GM12878 (cell line): Measurements from ENCODE around the gene CCDC12. TPM values are rescaled to one million over a fixed set of nuclear protein-coding genes. Genes with fewer than 3 reads are reported as not detected.
A peak's percentile ranks its signal among the peaks of the same experiment; 100 is the strongest.

Source experiments
- ATAC-seq: fragments of 200-7000 bp; cut with Tn5 transposase; 3 replicates; pipeline ENCODE4 v1.9.1; 2020; ENCODE audit warnings: mild to moderate bottlenecking, moderate library complexity
- BruUV-seq: library from RNA; stranded (reverse); fragments of 400-500 nt; replicated peaks from 2 replicates; lab custom pipeline; 2021; lab: Mats Ljungman, UMichigan
- CTCF ChIA-PET: fragments of 300-600 bp; sonication (Branson Sonifier 250); formaldehyde crosslinking; extraction: SDS; loops from one replicate; lab custom pipeline; 2021; ENCODE audit warnings: inconsistent platforms; lab: Yijun Ruan, JAX
- POLR2A ChIA-PET: fragments of 350-600 bp; formaldehyde crosslinking; extraction: SDS; loops from one replicate; lab custom pipeline; 2021; ENCODE audit warnings: inconsistent platforms; lab: Charles Lee
- RAD21 ChIA-PET: fragments of 300-600 bp; sonication (Branson Sonifier 250); formaldehyde crosslinking; loops from one replicate; lab custom pipeline; 2023; ENCODE audit warnings: antibody characterized with exemption; ENCODE audit not compliant: unreplicated experiment; lab: Charles Lee
- SMC1A ChIA-PET: fragments of 300-600 bp; sonication (Branson Sonifier 250); formaldehyde crosslinking; loops from one replicate; lab custom pipeline; 2023; ENCODE audit not compliant: unreplicated experiment, uncharacterized antibody; lab: Charles Lee
- DNase-seq: peaks from one replicate; pipeline ENCODE4 v3.0.0-alpha.2; 2011; ENCODE audit warnings: low read depth, low spot score
- FAIRE-seq: peaks from 3 replicates; lab custom pipeline; 2011; peaks lifted over from hg19 to GRCh38; lab: Jason Lieb, UNC
- H2AFZ ChIP-seq: 2 replicates; pipeline ENCODE4 v1.6.0; 2011; ENCODE audit warnings: low read depth, low read length, control low read depth; ENCODE audit not compliant: control insufficient read depth
- H3K27ac ChIP-seq: 2 replicates; pipeline ENCODE4 v1.5.1; 2011; ENCODE audit warnings: control low read depth; ENCODE audit not compliant: control insufficient read depth, insufficient read depth
- H3K27me3 ChIP-seq, 2 experiments: replicated peaks in 1 of 2; 2 replicates each; pipeline versions ENCODE4 v1.6.0 to v1.6.1; 2011; ENCODE audit warnings: low read length in 1 of 2; ENCODE audit not compliant: control insufficient read depth in 2 of 2, insufficient read depth in 2 of 2
- H3K36me3 ChIP-seq, 2 experiments: 2 replicates each; pipeline ENCODE4 v1.5.1; 2011; ENCODE audit warnings: low read length in 1 of 2; ENCODE audit not compliant: control insufficient read depth in 2 of 2, insufficient read depth in 2 of 2
- H3K4me1 ChIP-seq: 2 replicates; pipeline ENCODE4 v1.6.1; 2011; ENCODE audit warnings: mild to moderate bottlenecking, low read length, moderate library complexity, mixed read lengths; ENCODE audit not compliant: control insufficient read depth, insufficient read depth
- H3K4me2 ChIP-seq: 2 replicates; pipeline ENCODE4 v1.6.0; 2011; ENCODE audit warnings: control low read depth; ENCODE audit not compliant: control insufficient read depth, insufficient read depth
- H3K4me3 ChIP-seq: fragments of 200-600 bp; sonication (generic); 2 replicates; pipeline ENCODE4 v1.5.1; 2016
- H3K79me2 ChIP-seq: 2 replicates; pipeline ENCODE4 v1.6.0; 2011; ENCODE audit warnings: low read length; ENCODE audit not compliant: control insufficient read depth, insufficient read depth
- H3K9ac ChIP-seq: 2 replicates; pipeline ENCODE4 v1.8.0; 2011; ENCODE audit warnings: low read length, control low read depth, mixed read lengths; ENCODE audit not compliant: control insufficient read depth, insufficient read depth
- H3K9me3 ChIP-seq: replicated peaks from 3 replicates; pipeline ENCODE4 v1.5.1; 2011; ENCODE audit warnings: mild to moderate bottlenecking, low read length; ENCODE audit not compliant: control insufficient read depth, insufficient read depth
- H4K20me1 ChIP-seq: 2 replicates; pipeline ENCODE4 v1.6.0; 2011; ENCODE audit not compliant: control insufficient read depth, insufficient read depth
- CBFB ChIP-seq: IDR thresholded peaks from 2 replicates; pipeline ENCODE4 v1.6.1; 2016; ENCODE audit warnings: antibody characterized with exemption, low read depth
- CREM ChIP-seq: IDR thresholded peaks from 2 replicates; pipeline ENCODE4 v1.6.1; 2014; ENCODE audit warnings: antibody characterized with exemption, low read depth
- FOXM1 ChIP-seq: IDR thresholded peaks from 2 replicates; pipeline ENCODE4 v1.6.1; 2012; ENCODE audit warnings: low read depth, mild to moderate bottlenecking, inconsistent platforms, low read length, moderate library complexity
- GABPA ChIP-seq: IDR thresholded peaks from 2 replicates; pipeline ENCODE4 v1.6.1; 2014; ENCODE audit warnings: antibody characterized with exemption, low read depth, mild to moderate bottlenecking, inconsistent platforms
- POLR2A ChIP-seq: IDR thresholded peaks from 2 replicates; pipeline ENCODE4 v1.6.1; 2011; ENCODE audit warnings: low read depth, mild to moderate bottlenecking, low read length
- YY1 ChIP-seq: IDR thresholded peaks from 2 replicates; pipeline ENCODE4 v1.6.1; 2011; ENCODE audit warnings: low read depth, mild to moderate bottlenecking, low read length
- ZNF274 ChIP-seq: IDR thresholded peaks from one replicate; pipeline ENCODE4 v1.8.0; 2011; ENCODE audit not compliant: insufficient read length, insufficient read depth
- ZSCAN29 ChIP-seq: fragments of 450-650 bp; IDR thresholded peaks from 2 replicates; pipeline ENCODE4 v1.6.1; 2017; ENCODE audit warnings: mild to moderate bottlenecking, moderate library complexity
- WGBS: methylation state at CpG from one replicate; pipeline ENCODE4 v1.1.6; 2016; ENCODE audit warnings: low lambda C conversion rate; ENCODE audit not compliant: insufficient replicate concordance, insufficient coverage; ENCODE audit errors: missing lambda C conversion rate; 5-methylcytosine and 5-hydroxymethylcytosine counted together
- in situ Hi-C: fragments of 300-500 bp; cut with MboI; formaldehyde crosslinking; loops from 9 replicates; pipeline ENCODE4 v1.14.3; 2018; ENCODE audit warnings: mixed read lengths
- intact Hi-C: fragments of 100-400 bp; cut with micrococcal nuclease; formaldehyde crosslinking; loops from one replicate; pipeline ENCODE4 v1.14.2; 2022; ENCODE audit not compliant: unreplicated experiment
- polyA plus RNA-seq, 11 experiments: library from polyadenylated mRNA; depleted of rRNA in 4 of 11; unstranded in 6 of 11; stranded (reverse) in 5 of 11; fragments of >200 nt; fragmentation: Nextera tagmentation in 4 of 11; fragmentation: Illumina TruSeq in 1 of 11; extraction: Ambion mirVana in 4 of 11; extraction: Trizol in 1 of 11; gene quantifications; 1 replicate in 1 of 11; 2 replicates in 10 of 11; pipeline versions ENCODE4 v1.2.1 to v1.2.3, GENCODE V29; 2011 to 2016; ENCODE audit warnings: inconsistent platforms in 2 of 11, missing spikeins in 2 of 11, low read depth in 1 of 11
- total RNA-seq, 4 experiments: library from RNA; depleted of rRNA in 3 of 4; stranded (reverse); fragments of >200 nt in 3 of 4; fragmentation: Illumina TruSeq in 1 of 4; extraction: Trizol in 1 of 4; gene quantifications; 2 replicates each; pipeline versions ENCODE4 v1.2.1 to v1.2.3, GENCODE V29; 2013 to 2021

CCDC12 gene
- total and polyA plus RNA-seq, 10 of the 15 experiments (the other 5 are each of a cell fraction or from before 2014, with no cell fraction given), result 9.2 to 91.4 (median 61.3) TPM

GRCh38 chr3:46914849-46915248 lies 61.7 kb downstream of the CCDC12 start:
- intact Hi-C loops, result no loop called here
- FAIRE-seq, result no peak
- no peak overlapping the region for H3K4me2 ChIP-seq
- POLR2A ChIA-PET, result interaction anchor here (1.1 to 1.2 kb wide), 2 partner anchors 58 to 67 kb away, joined by 3 to 8 read pairs; no protein-coding TSS in a partner anchor
- SMC1A ChIA-PET, result interaction anchor here (0.5 to 1.7 kb wide), 2 partner anchors 11 to 24 kb away, joined by 3 to 7 read pairs; no protein-coding TSS in a partner anchor
- no peak overlapping the region for H3K4me3 ChIP-seq
- H3K27me3 ChIP-seq, result no peaks in the 10 kb centered on the region
- no peak for TF ChIP-seq GABPA
- TF ChIP-seq FOXM1, result no peak
- TF ChIP-seq YY1, result no peak
- TF ChIP-seq ZNF274, result no peak
- no peak for TF ChIP-seq CREM
- TF ChIP-seq, all 136 proteins: peak for 0
- ChIA-PET RAD21 (interaction anchor here (1.7 kb wide), 1 partner anchor 83 kb away, joined by 4 read pairs; no protein-coding TSS in a partner anchor), CTCF (interaction anchor here (0.6 to 1.5 kb wide), 7 partner anchors 19 to 408 kb away, joined by 3 to 6 read pairs (median 3); no protein-coding TSS in a partner anchor)
- Histone ChIP-seq H3K9ac (no peak overlapping the region), H3K9me3 (peaks cover 15% of the 10 kb centered on the region; the same call in 2 of the 3 replicates), H2AFZ (no peak overlapping the region), H3K27ac (no peak overlapping the region), H3K4me1 (peaks cover 10% of the 10 kb centered on the region), H3K36me3 (peaks cover 2 to 31% of the 10 kb centered on the region in 2 experiments), H4K20me1 (no peaks in the 10 kb centered on the region), H3K79me2 (no peaks in the 10 kb centered on the region)
- in situ Hi-C loops, result no loop called here
- ATAC-seq, result no peak
- no peak for DNase-seq
- 99% methylated on average over 7 of the region's 7 CpGs for WGBS
- BruUV-seq, result no TSS peak

GRCh38 chr3:46913644-46914043 lies 62.9 kb downstream of the CCDC12 start:
- H3K79me2 ChIP-seq, result no peaks in the 10 kb centered on the region
- peak; percentile 31; the same call in 1 of the 2 replicates for TF ChIP-seq POLR2A
- TF ChIP-seq ZSCAN29, result no peak
- TF ChIP-seq CBFB, result no peak
- ChIA-PET CTCF (interaction anchor here (1.0 to 3.9 kb wide), 5 partner anchors 10 to 410 kb away, joined by 3 to 15 read pairs (median 4); no protein-coding TSS in a partner anchor), RAD21 (interaction anchor here (0.5 to 1.7 kb wide), 5 partner anchors 9 to 84 kb away, joined by 3 to 5 read pairs (median 3); no protein-coding TSS in a partner anchor), SMC1A (interaction anchor here (0.6 to 1.3 kb wide), 5 partner anchors 18 to 425 kb away, joined by 3 to 4 read pairs (median 3); no protein-coding TSS in a partner anchor), POLR2A (interaction anchor here (0.7 to 1.2 kb wide), 2 partner anchors 25 to 68 kb away, joined by 3 to 7 read pairs; no protein-coding TSS in a partner anchor)
- no peak overlapping the region for H3K4me2 ChIP-seq
- no peak overlapping the region for H3K9ac ChIP-seq
- WGBS, result 92% methylated on average over 8 of the region's 8 CpGs
- in situ Hi-C loops, result no loop called here
- FAIRE-seq (no peak), ATAC-seq (no peak), DNase-seq (no peak)
- peaks cover 9% of the 10 kb centered on the region; the same call in 2 of the 3 replicates for H3K9me3 ChIP-seq
- peaks cover 8% of the 10 kb centered on the region for H3K4me1 ChIP-seq
- H3K27ac ChIP-seq, result no peak overlapping the region
- H4K20me1 ChIP-seq, result no peaks in the 10 kb centered on the region
- no peaks in the 10 kb centered on the region for H3K27me3 ChIP-seq
- H2AFZ ChIP-seq, result no peak overlapping the region
- no TSS peak for BruUV-seq
- H3K36me3 ChIP-seq, result peaks cover 2 to 21% of the 10 kb centered on the region in 2 experiments
- intact Hi-C loops, result no loop called here
- H3K4me3 ChIP-seq, result no peak overlapping the region
